Head of caudate nucleus (tissue), 42 donors: ENCODE measurements around the gene DAPK3.
"Not testable (repeated sequence)": the region's sequence is repeated elsewhere in the genome, so short reads cannot be mapped to it uniquely, and the experiment has no call there.

Experiments used
- DNase-seq, 42 donors: peaks; one replicate each; pipeline versions ENCODE4 v3.0.0 to v3.0.0-alpha.2; 2020 to 2021; ENCODE audit warnings: mixed read lengths in 7 of 42
- intact Hi-C: fragments of 100-400 bp; cut with DNase I; formaldehyde crosslinking; loops from one replicate; pipeline ENCODE4 v1.15.0; 2022

The DAPK3 gene

GRCh38 chr19:3966051-3967017, 4.6 kb downstream of the DAPK3 start:
- DNase-seq, result no peak
- intact Hi-C loops, result no loop called here

- no peak for DNase-seq
- intact Hi-C loops, result no loop called here
These were observed 6.4 kb downstream of the DAPK3 start for GRCh38 chr19:3964256-3965194.

- no peak for DNase-seq
- intact Hi-C loops, result no loop called here
These were observed 7.2 kb downstream of the DAPK3 start for GRCh38 chr19:3963458-3964255.

GRCh38 chr19:3961007-3961406, 9.9 kb downstream of the DAPK3 start:
- intact Hi-C loops, result no loop called here
- peak in 7 of 42 donors; percentile 16 to 49 (median 33) for DNase-seq

- intact Hi-C loops, result no loop called here
These were observed 11.2 kb downstream of the DAPK3 start for GRCh38 chr19:3959766-3960131.

GRCh38 chr19:3958836-3959765, 11.8 kb downstream of the DAPK3 start:
- intact Hi-C loops, result no loop called here
- DNase-seq, result no peak

More at GRCh38 chr19:3959766-3960131, 11.2 kb downstream of the DAPK3 start:
- DNase-seq, result no peak

GRCh38 chr19:3955688-3956087, 15.2 kb downstream of the DAPK3 start:
- DNase-seq, result no peak
- intact Hi-C loops, result no loop called here

GRCh38 chr19:3955276-3955675, 15.6 kb downstream of the DAPK3 start:
- intact Hi-C loops, DNase-seq: not testable (repeated sequence)

GRCh38 chr19:3954107-3954506, 16.8 kb downstream of the DAPK3 start:
- no peak for DNase-seq
- intact Hi-C loops, result no loop called here

GRCh38 chr19:3952755-3953276, 18.1 kb downstream of the DAPK3 start:
- intact Hi-C loops, DNase-seq: not testable (repeated sequence)

- no peak for DNase-seq
- intact Hi-C loops, result no loop called here
These were observed 19.7 kb downstream of the DAPK3 start for GRCh38 chr19:3950871-3951861.

- no peak for DNase-seq
- intact Hi-C loops, result no loop called here
These were observed 20.7 kb downstream of the DAPK3 start for GRCh38 chr19:3949997-3950859.

- intact Hi-C loops, result no loop called here
- DNase-seq, result no peak
These were observed 21.6 kb downstream of the DAPK3 start for GRCh38 chr19:3949294-3949693.

- DNase-seq, intact Hi-C loops: not testable (repeated sequence)
These were observed 23.5 kb downstream of the DAPK3 start for GRCh38 chr19:3947316-3947933.

- intact Hi-C loops, result no loop called here
These were observed 25.1 kb downstream of the DAPK3 start for GRCh38 chr19:3945838-3946237.

More at GRCh38 chr19:3945838-3946237, 25.1 kb downstream of the DAPK3 start:
- no peak for DNase-seq
